HepG2 (cell line): ENCODE data around the gene RPGRIP1. TPM values are rescaled to one million over a fixed set of nuclear protein-coding genes. Genes with fewer than 3 reads are reported as not detected.

ENCODE experiments used
- ATAC-seq: fragments of 200-7000 bp; cut with Tn5 transposase; 3 replicates; pipeline ENCODE4 v1.9.1; 2020; ENCODE audit warnings: mild to moderate bottlenecking, moderate library complexity
- BruUV-seq: library from RNA; stranded (reverse); fragments of 400-500 nt; replicated peaks from 2 replicates; lab custom pipeline; 2021; lab: Mats Ljungman, UMichigan
- CTCF ChIA-PET: fragments of 300-600 bp; formaldehyde crosslinking; extraction: SDS; loops from one replicate; lab custom pipeline; 2021; ENCODE audit warnings: low total read pairs, inconsistent platforms, low intra/inter-chr PET ratio; lab: Yijun Ruan, JAX
- POLR2A ChIA-PET: fragments of 350-600 bp; sonication (Branson Sonifier 250); formaldehyde crosslinking; loops from one replicate; lab custom pipeline; 2020; ENCODE audit warnings: antibody characterized with exemption, inconsistent platforms; lab: Yijun Ruan, JAX
- DNase-seq: peaks from one replicate; pipeline ENCODE4 v3.0.0-alpha.2; 2015; ENCODE audit warnings: low spot score
- FAIRE-seq: peaks from 3 replicates; lab custom pipeline; 2011; peaks lifted over from hg19 to GRCh38; lab: Jason Lieb, UNC
- H2AFZ ChIP-seq: one replicate; pipeline ENCODE4 v1.6.1; 2011; ENCODE audit warnings: low read length, inconsistent platforms
- H3K27ac ChIP-seq: fragments of 300-600 bp; 3 replicates; pipeline ENCODE4 v1.8.0; 2011; ENCODE audit warnings: mixed run types, mild to moderate bottlenecking, mixed read lengths, low read length, inconsistent platforms; ENCODE audit not compliant: insufficient read depth; ENCODE audit errors: extremely low read length
- H3K27me3 ChIP-seq, 2 experiments: fragments of 200-600 bp in 1 of 2; 2 replicates in 1 of 2; 3 replicates in 1 of 2; pipeline versions ENCODE4 v1.6.0 to v1.8.0; 2011; ENCODE audit warnings: low read length in 2 of 2, mild to moderate bottlenecking in 2 of 2, moderate library complexity in 2 of 2, inconsistent platforms in 1 of 2; ENCODE audit not compliant: insufficient read depth in 2 of 2, control insufficient read depth in 1 of 2
- H3K36me3 ChIP-seq, 2 experiments: fragments of 200-600 bp in 1 of 2; replicated peaks in 1 of 2; 2 replicates in 1 of 2; 3 replicates in 1 of 2; pipeline versions ENCODE4 v1.5.1 to v1.8.0; 2011; ENCODE audit warnings: low read length in 2 of 2, inconsistent platforms in 1 of 2; ENCODE audit not compliant: insufficient read depth in 2 of 2, control insufficient read depth in 1 of 2
- H3K4me1 ChIP-seq: 2 replicates; pipeline ENCODE4 v1.5.1; 2012; ENCODE audit warnings: low read length, inconsistent platforms; ENCODE audit not compliant: insufficient read depth
- H3K4me2 ChIP-seq: 2 replicates; pipeline ENCODE4 v1.6.0; 2011; ENCODE audit warnings: low read depth, low read length, inconsistent platforms
- H3K4me3 ChIP-seq, 3 experiments: fragments of 200-600 bp in 1 of 3; sonication (generic), shearing (Covaris generic) in 1 of 3; replicated peaks in 1 of 3; 2 replicates each; pipeline ENCODE4 v1.5.1; 2011 to 2016; ENCODE audit warnings: low read length in 3 of 3, inconsistent platforms in 2 of 3, low read depth in 2 of 3, mild to moderate bottlenecking in 2 of 3, control low read depth in 1 of 3, mixed read lengths in 1 of 3; ENCODE audit not compliant: insufficient read depth in 1 of 3
- H3K79me2 ChIP-seq: one replicate; pipeline ENCODE4 v1.6.1; 2011; ENCODE audit warnings: low read length, inconsistent platforms; ENCODE audit not compliant: insufficient read depth
- H3K9ac ChIP-seq: 2 replicates; pipeline ENCODE4 v1.6.0; 2011; ENCODE audit warnings: mild to moderate bottlenecking, low read depth, low read length, inconsistent platforms; ENCODE audit not compliant: insufficient read depth
- H3K9me3 ChIP-seq: 2 replicates; pipeline ENCODE4 v1.5.1; 2012; ENCODE audit warnings: mild to moderate bottlenecking, low read length
- H4K20me1 ChIP-seq: 2 replicates; pipeline ENCODE4 v1.6.0; 2011; ENCODE audit warnings: inconsistent platforms, mild to moderate bottlenecking, low read length, moderate library complexity; ENCODE audit not compliant: insufficient read depth
- BATF2 ChIP-seq: sonication (generic); formaldehyde crosslinking; IDR thresholded peaks from 2 replicates; pipeline ENCODE4 v1.8.0; 2022; ENCODE audit warnings: mild to moderate bottlenecking, missing genetic modification reagents, moderate library complexity
- CENPBD1 ChIP-seq: sonication (generic); formaldehyde crosslinking; IDR thresholded peaks from 2 replicates; pipeline ENCODE4 v1.8.0; 2022; ENCODE audit warnings: missing genetic modification reagents, low read depth, mild to moderate bottlenecking, borderline replicate concordance
- ELF1 ChIP-seq: sonication (generic); formaldehyde crosslinking; IDR thresholded peaks from 2 replicates; pipeline ENCODE4 v1.4.0; 2020; ENCODE audit warnings: missing genetic modification reagents
- GZF1 ChIP-seq: sonication (generic); formaldehyde crosslinking; IDR thresholded peaks from 2 replicates; pipeline ENCODE4 v1.5.1; 2020; ENCODE audit warnings: mild to moderate bottlenecking, missing genetic modification reagents
- HNF1A ChIP-seq, 2 experiments: sonication (generic) in 1 of 2; formaldehyde crosslinking in 1 of 2; IDR thresholded peaks; 2 replicates each; pipeline versions ENCODE4 v1.4.0 to v1.6.1; 2016 to 2020; ENCODE audit warnings: borderline replicate concordance in 1 of 2, low read depth in 1 of 2, mild to moderate bottlenecking in 1 of 2, missing genetic modification reagents in 1 of 2
- HOXA3 ChIP-seq: sonication (generic); formaldehyde crosslinking; IDR thresholded peaks from 2 replicates; pipeline ENCODE4 v1.5.0; 2020; ENCODE audit warnings: missing genetic modification reagents
- JUND ChIP-seq: sonication (generic); formaldehyde crosslinking; IDR thresholded peaks from 2 replicates; pipeline ENCODE4 v1.8.0; 2022; ENCODE audit warnings: mild to moderate bottlenecking, missing genetic modification reagents
- PATZ1 ChIP-seq: sonication (generic); formaldehyde crosslinking; IDR thresholded peaks from 2 replicates; pipeline ENCODE4 v1.4.0; 2020; ENCODE audit warnings: missing genetic modification reagents
- SATB2 ChIP-seq: sonication (generic); formaldehyde crosslinking; IDR thresholded peaks from 2 replicates; pipeline ENCODE4 v1.5.0; 2020; ENCODE audit warnings: missing genetic modification reagents
- ZNF121 ChIP-seq: sonication (generic); formaldehyde crosslinking; IDR thresholded peaks from 2 replicates; pipeline ENCODE4 v1.5.0; 2020; ENCODE audit warnings: mild to moderate bottlenecking, missing genetic modification reagents
- ZNF256 ChIP-seq: sonication (generic); formaldehyde crosslinking; conservative IDR thresholded peaks from 2 replicates; pipeline ENCODE4 v1.4.0; 2020; ENCODE audit warnings: missing genetic modification reagents
- ZNF562 ChIP-seq: sonication (generic); formaldehyde crosslinking; IDR thresholded peaks from 2 replicates; pipeline ENCODE4 v1.8.0; 2022; ENCODE audit warnings: missing genetic modification reagents, borderline replicate concordance
- ZNF878 ChIP-seq: sonication (generic); formaldehyde crosslinking; IDR thresholded peaks from 2 replicates; pipeline ENCODE4 v1.8.1; 2023; ENCODE audit warnings: mild to moderate bottlenecking, missing genetic modification reagents, moderate library complexity
- WGBS: methylation state at CpG from one replicate; pipeline ENCODE4 v1.1.6; 2017; ENCODE audit warnings: low lambda C conversion rate; 5-methylcytosine and 5-hydroxymethylcytosine counted together
- in situ Hi-C: cut with HindIII; loops from 2 replicates; pipeline ENCODE4 v1.10.0; 2017; ENCODE audit warnings: low pct_unique_long_range_greater_than_20kb; ENCODE audit not compliant: extremely low pct_ligation_motif_present
- intact Hi-C: fragments of 100-400 bp; cut with micrococcal nuclease; formaldehyde crosslinking; loops from one replicate; pipeline ENCODE4 v1.10.0; 2022; ENCODE audit not compliant: unreplicated experiment
- polyA plus RNA-seq, 8 experiments: library from polyadenylated mRNA; depleted of rRNA in 3 of 8; stranded (reverse) in 7 of 8; unstranded in 1 of 8; fragments of >200 nt; fragmentation: Illumina TruSeq in 4 of 8; extraction: Trizol in 4 of 8; gene quantifications; 2 replicates each; pipeline versions ENCODE4 v1.2.1 to v1.2.3, GENCODE V29; 2011 to 2016; ENCODE audit warnings: low read depth in 4 of 8, missing spikeins in 1 of 8, mixed read lengths in 1 of 8; ENCODE audit not compliant: insufficient read depth in 1 of 8
- total RNA-seq, 5 experiments: library from RNA; depleted of rRNA; stranded (reverse); fragments of >200 nt; fragmentation: Illumina TruSeq; extraction: Trizol; gene quantifications; 2 replicates each; pipeline ENCODE4 v1.2.3, GENCODE V29; 2016; ENCODE audit warnings: low read depth in 1 of 5

Gene RPGRIP1
- total and polyA plus RNA-seq, 2 of the 13 experiments (the other 11 are each of a cell fraction or from before 2014, with no cell fraction given) = 0.13 to 1.1 TPM

GRCh38 chr14:21278632-21279031 lies 1.3 kb upstream of the RPGRIP1 start:
- Histone ChIP-seq H3K9ac (no peak overlapping the region), H3K4me3 (no peak overlapping the region), H3K27me3 (no peaks in the 10 kb centered on the region), H3K79me2 (no peaks in the 10 kb centered on the region), H4K20me1 (no peaks in the 10 kb centered on the region), H2AFZ (no peak overlapping the region), H3K4me1 (peaks cover 29% of the 10 kb centered on the region), H3K36me3 (no peaks in the 10 kb centered on the region), H3K27ac (no peak overlapping the region), H3K9me3 (no peaks in the 10 kb centered on the region), H3K4me2 (no peak overlapping the region)
- FAIRE-seq = no peak
- DNase-seq = no peak
- BruUV-seq = no TSS peak
- POLR2A ChIA-PET = interaction anchor here (1.0 to 1.5 kb wide), 4 partner anchors 9 to 159 kb away, joined by 3 to 9 read pairs (median 6); no protein-coding TSS in a partner anchor
- no peak for ATAC-seq
- intact Hi-C loops = no loop called here
- TF ChIP-seq GZF1 (CRISPR knock-in tag) (no peak), CENPBD1 (CRISPR knock-in tag) (no peak), ZNF562 (CRISPR knock-in tag) (no peak), ZNF256 (CRISPR knock-in tag) (no peak), HOXA3 (CRISPR knock-in tag) (no peak), HNF1A (IDR thresholded peaks at IDR 0.05; ENCODE audit: low read depth) (no peak), HNF1A (CRISPR knock-in tag; IDR thresholded peaks at IDR 0.05; ENCODE audit: borderline replicate concordance) (no peak), BATF2 (CRISPR knock-in tag) (no peak), JUND (CRISPR knock-in tag) (no peak), ELF1 (no peak), ZNF878 (CRISPR knock-in tag) (no peak), PATZ1 (CRISPR knock-in tag) (no peak), ZNF121 (CRISPR knock-in tag) (no peak), SATB2 (CRISPR knock-in tag) (no peak)
- WGBS = 46% methylated on average over 4 of the region's 4 CpGs
- in situ Hi-C loops = no loop called here
- CTCF ChIA-PET = no interaction called here
